GM21737 (cell line): ENCODE measurements around the gene DYRK1A.

Source experiments
- ATAC-seq: cut with Tn5 transposase; IDR thresholded peaks from one replicate; pipeline ENCODE4 v1.9.1; 2021; ENCODE audit warnings: mild to moderate bottlenecking, moderate library complexity; ENCODE audit not compliant: unreplicated experiment

The DYRK1A gene

GRCh38 chr21:37474342-37474741, 107.8 kb downstream of the DYRK1A start:
- ATAC-seq: no peak

GRCh38 chr21:37475186-37475868, 108.8 kb downstream of the DYRK1A start:
- no peak for ATAC-seq

- ATAC-seq: no peak
Measured at GRCh38 chr21:37478794-37479193, 112.2 kb downstream of the DYRK1A start.

GRCh38 chr21:37483776-37484175, 117.2 kb downstream of the DYRK1A start:
- ATAC-seq: no peak

- no peak for ATAC-seq
Measured at GRCh38 chr21:37484535-37485474, 118.2 kb downstream of the DYRK1A start.

GRCh38 chr21:37489553-37489952, 123.0 kb downstream of the DYRK1A start:
- ATAC-seq: no peak

- ATAC-seq: no peak
Measured at GRCh38 chr21:37490084-37490483, 123.5 kb downstream of the DYRK1A start.

- no peak for ATAC-seq
Measured at GRCh38 chr21:37496972-37497371, 130.4 kb downstream of the DYRK1A start.

- ATAC-seq: no peak
Measured at GRCh38 chr21:37498664-37499063, 132.1 kb downstream of the DYRK1A start.

GRCh38 chr21:37502947-37503346, 136.4 kb downstream of the DYRK1A start:
- no peak for ATAC-seq

- no peak for ATAC-seq
Measured at GRCh38 chr21:37503848-37504467, 137.4 kb downstream of the DYRK1A start.

- ATAC-seq: no peak
Measured at GRCh38 chr21:37505963-37506362, 139.4 kb downstream of the DYRK1A start.

GRCh38 chr21:37507716-37508115, 141.1 kb downstream of the DYRK1A start:
- ATAC-seq: no peak

- ATAC-seq: no peak
Measured at GRCh38 chr21:37508341-37508740, 141.8 kb downstream of the DYRK1A start.

- no peak for ATAC-seq
Measured at GRCh38 chr21:37509802-37510393, 143.3 kb downstream of the DYRK1A start.

- ATAC-seq: no peak
Measured at GRCh38 chr21:37511848-37512247, 145.3 kb downstream of the DYRK1A start.

GRCh38 chr21:37513383-37513782, 146.8 kb downstream of the DYRK1A start:
- ATAC-seq: no peak

GRCh38 chr21:37514038-37514667, 147.6 kb downstream of the DYRK1A start:
- no peak for ATAC-seq

- no peak for ATAC-seq
Measured at GRCh38 chr21:37516998-37517397, 150.4 kb downstream of the DYRK1A start.

GRCh38 chr21:37520801-37521200, 154.2 kb downstream of the DYRK1A start:
- ATAC-seq: no peak

GRCh38 chr21:37521658-37522057, 155.1 kb downstream of the DYRK1A start:
- no peak for ATAC-seq
